Measurements from ENCODE around the gene BTNL3. TPM values are rescaled to one million over a fixed set of nuclear protein-coding genes. Genes with fewer than 3 reads are reported as not detected.

Gene BTNL3
- total and polyA plus RNA-seq, 2 donors (not counting 3 experiments of a cell fraction or from before 2014, with no cell fraction given): not detected

GRCh38 chr5:180988016-180988415 is 630 bp upstream of the BTNL3 start:
- BruUV-seq (replicated peaks): no TSS peak

More at GRCh38 chr5:180988016-180988415, 630 bp upstream of the BTNL3 start:
- Histone ChIP-seq H3K27ac (ENCODE audit: insufficient read depth, low read depth, low read length) (no peak overlapping the region), H3K27me3 (ENCODE audit: control insufficient read depth in 2 of 2, insufficient read depth in 2 of 2, low read length in 2 of 2) (no peaks in the 10 kb centered on the region), H3K4me1 (ENCODE audit: control insufficient read depth, extremely low read depth, insufficient read depth, low read length) (no peaks in the 10 kb centered on the region), H3K9ac (replicated peaks; ENCODE audit: extremely low read depth, insufficient read depth, low read length) (no peak overlapping the region), H3K4me2 (ENCODE audit: insufficient read depth, low read length) (no peak overlapping the region), H3K36me3 (ENCODE audit: control insufficient read depth in 2 of 2, extremely low read depth in 1 of 2, insufficient read depth in 2 of 2, low read length in 2 of 2) (no peaks in the 10 kb centered on the region), H4K20me1 (replicated peaks; ENCODE audit: control insufficient read depth, extremely low read depth, insufficient read depth, low read length) (no peaks in the 10 kb centered on the region), H3K79me2 (ENCODE audit: control insufficient read depth, insufficient read depth, low read length) (no peaks in the 10 kb centered on the region), H3K4me3 (replicated peaks in 1 of 3; ENCODE audit: insufficient read depth in 1 of 3, low read depth in 1 of 3, low read length in 3 of 3) (no peak overlapping the region), H3K9me3 (replicated peaks; ENCODE audit: control insufficient read depth, insufficient read depth, low read length) (no peaks in the 10 kb centered on the region), H2AFZ (ENCODE audit: low read depth, low read length) (no peak overlapping the region), H3K9me1 (replicated peaks; ENCODE audit: control insufficient read depth, extremely low read depth, insufficient read depth, low read length) (no peaks in the 10 kb centered on the region)
- dilution Hi-C loops (cut with MboI; ENCODE audit: extremely low pct_ligation_motif_present, low sequenced_read_pairs) (no loop called here), intact Hi-C loops (cut with micrococcal nuclease) (no loop called here)
- ChIA-PET CTCF (no interaction called here), POLR2A (no interaction called here)
- DNase-seq (ENCODE audit: low read depth, low spot score) (no peak), FAIRE-seq (no peak)
- TF ChIP-seq CTCF (IDR thresholded peaks at IDR 0.05; ENCODE audit: extremely low read depth in 1 of 2, insufficient read depth in 1 of 2, low read depth in 1 of 2, low read length in 2 of 2) (no peak), EZH2 (IDR thresholded peaks at IDR 0.05; ENCODE audit: borderline replicate concordance, low read depth, low read length, severe bottlenecking) (no peak), JUN (IDR thresholded peaks at IDR 0.05; ENCODE audit: borderline replicate concordance, insufficient read depth, insufficient read length, low read depth) (no peak), POLR2AphosphoS5 (IDR thresholded peaks at IDR 0.05; ENCODE audit: insufficient read depth, low read depth, low read length) (no peak), GATA2 (IDR thresholded peaks at IDR 0.05; ENCODE audit: insufficient read depth, insufficient read length, low read depth, low read length) (no peak), FOS (IDR thresholded peaks at IDR 0.05; ENCODE audit: borderline replicate concordance, insufficient read depth, low read length) (no peak), POLR2A (IDR thresholded peaks at IDR 0.05; ENCODE audit: low read depth, low read length) (no peak), MYC (IDR thresholded peaks at IDR 0.05; ENCODE audit: low read depth, low read length) (no peak)
- TF ChIP-seq, protein P1, sequence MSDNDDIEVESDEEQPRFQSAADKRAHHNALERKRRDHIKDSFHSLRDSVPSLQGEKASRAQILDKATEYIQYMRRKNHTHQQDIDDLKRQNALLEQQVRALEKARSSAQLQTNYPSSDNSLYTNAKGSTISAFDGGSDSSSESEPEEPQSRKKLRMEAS (IDR thresholded peaks at IDR 0.05; ENCODE audit: insufficient read depth, insufficient read length): no peak
